Gastroesophageal sphincter (tissue), 3 donors: ENCODE data around the gene OR51D1.

Source experiments
- CTCF ChIP-seq, 4 experiments: fragments of 200-600 bp in 2 of 4; fragments of 450-650 bp in 2 of 4; sonication (generic) in 1 of 4; IDR thresholded peaks; one replicate each; pipeline ENCODE4 v1.5.1; 2017 to 2019; ENCODE audit warnings: antibody characterized with exemption in 4 of 4, mild to moderate bottlenecking in 2 of 4, moderate library complexity in 2 of 4
- EP300 ChIP-seq: sonication (generic); formaldehyde crosslinking; IDR thresholded peaks from one replicate; pipeline ENCODE4 v1.6.1; 2017; ENCODE audit warnings: antibody characterized with exemption, mild to moderate bottlenecking
- POLR2AphosphoS5 ChIP-seq: sonication (generic); formaldehyde crosslinking; IDR thresholded peaks from one replicate; pipeline ENCODE4 v1.6.1; 2017; ENCODE audit warnings: antibody characterized with exemption

GRCh38 chr11:4665424-4665823, 28.1 kb downstream of the OR51D1 start:
- no peak for TF ChIP-seq POLR2AphosphoS5
- TF ChIP-seq CTCF (IDR thresholded peaks at IDR 0.05): no peak
- TF ChIP-seq EP300: no peak
